SK-N-SH (cell line): Measurements from ENCODE around the gene ZNF148. TPM values are rescaled to one million over a fixed set of nuclear protein-coding genes. Genes with fewer than 3 reads are reported as not detected.

Source experiments
- CTCF ChIA-PET: fragments of 300-600, 350-600 bp; formaldehyde crosslinking; extraction: SDS; loops from one replicate; lab custom pipeline; 2021; lab: Yijun Ruan, JAX
- POLR2A ChIA-PET: fragments of 350-600 bp; sonication (Branson Sonifier 250); formaldehyde crosslinking; extraction: SDS; loops from one replicate; lab custom pipeline; 2020; ENCODE audit warnings: antibody characterized with exemption, inconsistent platforms; lab: Yijun Ruan, JAX
- DNase-seq: peaks from one replicate; pipeline ENCODE4 v3.0.0; 2012
- H2AFZ ChIP-seq: fragments of 200-600 bp; sonication (generic); 2 replicates; pipeline ENCODE4 v1.8.1; 2016; ENCODE audit warnings: antibody characterized with exemption, mild to moderate bottlenecking, low read depth
- H3F3A ChIP-seq: fragments of 200-600 bp; sonication (generic); replicated peaks from 2 replicates; pipeline ENCODE3; 2016; ENCODE audit warnings: antibody characterized with exemption, mild to moderate bottlenecking; ENCODE audit not compliant: insufficient read depth
- H3K27ac ChIP-seq, 2 experiments: fragments of 200-500 bp in 1 of 2; fragments of 200-600 bp in 1 of 2; sonication (Bioruptor generic) in 1 of 2; sonication (generic), shearing (Covaris generic) in 1 of 2; 2 replicates each; pipeline versions ENCODE4 v1.5.1 to v1.6.1; 2014 to 2016; ENCODE audit warnings: low read depth in 2 of 2, inconsistent platforms in 1 of 2, low read length in 1 of 2, mild to moderate bottlenecking in 1 of 2, mixed read lengths in 1 of 2
- H3K27me3 ChIP-seq: fragments of 200-600 bp; sonication (generic), shearing (Covaris generic); 2 replicates; pipeline ENCODE4 v1.6.1; 2016; ENCODE audit warnings: mixed run types; ENCODE audit not compliant: insufficient read depth
- H3K36me3 ChIP-seq, 2 experiments: fragments of 200-500 bp in 1 of 2; fragments of 200-600 bp in 1 of 2; sonication (Bioruptor generic) in 1 of 2; sonication (generic) in 1 of 2; replicated peaks in 1 of 2; 2 replicates each; pipeline versions ENCODE3 to v1.5.1; 2014 to 2016; ENCODE audit warnings: low read length in 1 of 2, mild to moderate bottlenecking in 1 of 2; ENCODE audit not compliant: insufficient read depth in 2 of 2, control insufficient read depth in 1 of 2
- H3K4me1 ChIP-seq, 2 experiments: fragments of 200-500 bp in 1 of 2; fragments of 200-600 bp in 1 of 2; sonication (Bioruptor generic) in 1 of 2; sonication (generic), shearing (Covaris generic) in 1 of 2; 2 replicates each; pipeline versions ENCODE4 v1.5.1 to v1.6.1; 2014 to 2016; ENCODE audit warnings: low read depth in 1 of 2, low read length in 1 of 2, mixed run types in 1 of 2; ENCODE audit not compliant: insufficient read depth in 2 of 2, control insufficient read depth in 1 of 2
- H3K4me2 ChIP-seq: fragments of 200-600 bp; sonication (generic), shearing (Covaris generic); 2 replicates; pipeline ENCODE4 v1.6.1; 2017; ENCODE audit warnings: mixed run types
- H3K4me3 ChIP-seq, 2 experiments: fragments of 200-500 bp in 1 of 2; fragments of 200-600 bp in 1 of 2; sonication (Bioruptor generic) in 1 of 2; sonication (generic), shearing (Covaris generic) in 1 of 2; 2 replicates each; pipeline versions ENCODE4 v1.5.1 to v1.8.1; 2014 to 2016; ENCODE audit warnings: low read depth in 2 of 2, inconsistent platforms in 1 of 2, low read length in 1 of 2, mild to moderate bottlenecking in 1 of 2, mixed read lengths in 1 of 2, moderate library complexity in 1 of 2
- H3K79me2 ChIP-seq: fragments of 200-600 bp; sonication (generic); 2 replicates; pipeline ENCODE4 v1.8.1; 2017; ENCODE audit warnings: mild to moderate bottlenecking; ENCODE audit not compliant: insufficient read depth
- H3K9ac ChIP-seq: fragments of 200-600 bp; sonication (generic); 2 replicates; pipeline ENCODE4 v1.6.1; 2017; ENCODE audit warnings: mixed run types
- H3K9me2 ChIP-seq: fragments of 200-600 bp; sonication (generic); 2 replicates; pipeline ENCODE4 v1.6.1; 2017; ENCODE audit warnings: mixed run types
- H3K9me3 ChIP-seq: fragments of 200-600 bp; sonication (generic); 2 replicates; pipeline ENCODE4 v1.6.1; 2017; ENCODE audit warnings: mixed run types, mild to moderate bottlenecking, moderate library complexity
- H4K20me1 ChIP-seq: fragments of 200-600 bp; sonication (generic); 2 replicates; pipeline ENCODE4 v1.6.1; 2017; ENCODE audit warnings: mild to moderate bottlenecking, mixed run types; ENCODE audit not compliant: insufficient read depth
- ELF1 ChIP-seq: IDR thresholded peaks from 2 replicates; pipeline ENCODE4 v1.4.0; 2012
- EP300 ChIP-seq, 2 experiments: IDR thresholded peaks; 2 replicates each; pipeline versions ENCODE4 v1.4.0 to v1.6.1; 2012; ENCODE audit warnings: borderline replicate concordance in 1 of 2, low read depth in 1 of 2, low read length in 1 of 2
- GABPA ChIP-seq: IDR thresholded peaks from 2 replicates; pipeline ENCODE4 v1.4.0; 2012; ENCODE audit warnings: low read depth, mild to moderate bottlenecking
- GATA2 ChIP-seq: sonication (generic); formaldehyde crosslinking; IDR thresholded peaks from 2 replicates; pipeline ENCODE4 v1.5.0; 2020; ENCODE audit warnings: mild to moderate bottlenecking, missing genetic modification reagents
- JUND ChIP-seq: IDR thresholded peaks from 2 replicates; pipeline ENCODE4 v1.4.0; 2012
- MAX ChIP-seq: IDR thresholded peaks from 2 replicates; pipeline ENCODE4 v1.4.0; 2012; ENCODE audit warnings: low read depth
- POLR2AphosphoS5 ChIP-seq: IDR thresholded peaks from 2 replicates; pipeline ENCODE4 v1.6.1; 2012; ENCODE audit warnings: low read depth, low read length
- RAD21 ChIP-seq: IDR thresholded peaks from 2 replicates; pipeline ENCODE4 v1.6.1; 2012; ENCODE audit warnings: mild to moderate bottlenecking, low read length
- RCOR1 ChIP-seq: fragments of 150-350 bp; IDR thresholded peaks from 2 replicates; pipeline ENCODE4 v1.6.1; 2017; ENCODE audit warnings: antibody characterized with exemption, low read length
- REST ChIP-seq: IDR thresholded peaks from 2 replicates; pipeline ENCODE4 v1.6.1; 2012; ENCODE audit warnings: mild to moderate bottlenecking, low read depth, low read length, moderate library complexity
- RFX5 ChIP-seq: IDR thresholded peaks from 2 replicates; pipeline ENCODE4 v1.6.1; 2012; ENCODE audit warnings: mild to moderate bottlenecking, improper control_type of control experiment, low read length
- TCF12 ChIP-seq: IDR thresholded peaks from 2 replicates; pipeline ENCODE4 v1.4.0; 2012
- WGBS: methylation state at CpG from one replicate; pipeline ENCODE4 v1.1.6; 2017; ENCODE audit warnings: low lambda C conversion rate; 5-methylcytosine and 5-hydroxymethylcytosine counted together
- polyA plus RNA-seq, 3 experiments: library from polyadenylated mRNA; depleted of rRNA; stranded (reverse); fragments of >200 nt; gene quantifications; 2 replicates each; pipeline ENCODE4 v1.2.3, GENCODE V29; 2012
- TF ChIP-seq, protein P1 (sequence below): IDR thresholded peaks from 2 replicates; pipeline ENCODE4 v1.4.0; 2012; ENCODE audit warnings: low read depth, borderline replicate concordance
- TF ChIP-seq, protein P2 (sequence below): IDR thresholded peaks from 2 replicates; pipeline ENCODE4 v1.4.0; 2012; ENCODE audit warnings: low read depth, borderline replicate concordance

The ZNF148 gene
- polyA plus RNA-seq, 1 of the 3 experiments (the other 2 are of a cell fraction): 5.1 TPM

- TF ChIP-seq REST (no peak), RAD21 (no peak), JUND (no peak), GABPA (no peak), EP300 (IDR thresholded peaks at IDR 0.05; ENCODE audit: borderline replicate concordance in 1 of 2, low read depth in 1 of 2, low read length in 1 of 2) (no peak), GATA2 (CRISPR knock-in tag) (no peak), RCOR1 (no peak), ELF1 (no peak)
Observed at GRCh38 chr3:125325746-125326145, 49.4 kb downstream of the ZNF148 start (continued).

DNA sequence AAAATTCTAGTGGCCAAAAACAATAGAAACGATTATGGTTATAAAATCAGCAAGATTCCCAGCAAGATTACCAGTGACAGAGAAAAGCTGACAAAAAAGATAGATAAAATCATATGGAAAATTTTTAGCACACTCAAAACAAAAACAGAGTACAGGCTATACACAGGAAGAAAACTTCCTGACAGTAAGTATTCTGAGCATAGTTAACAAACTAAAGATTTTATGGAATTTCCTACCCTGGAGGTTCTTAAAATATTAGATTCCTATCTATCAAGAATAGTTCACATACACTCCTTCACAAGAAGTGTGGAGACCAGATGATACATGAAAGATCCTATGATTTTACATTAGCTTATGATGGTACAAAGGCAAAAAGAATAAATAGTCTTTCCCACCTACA, 50.8 kb downstream of the ZNF148 start:
- Histone ChIP-seq H3K9me2 (no peaks in the 10 kb centered on the region), H3K79me2 (peaks cover 53% of the 10 kb centered on the region), H3K36me3 (peaks cover 40 to 66% of the 10 kb centered on the region in 2 experiments), H3K27me3 (no peaks in the 10 kb centered on the region), H3K4me2 (no peak overlapping the region), H3K4me3 (no peak overlapping the region), H2AFZ (no peak overlapping the region), H3K9ac (no peak overlapping the region), H4K20me1 (no peaks in the 10 kb centered on the region), H3K27ac (peak overlapping the region; percentile 50 to 75; a peak in 3 of 4 replicates), H3K4me1 (peaks cover 14 to 26% of the 10 kb centered on the region in 2 experiments; a peak in 3 of 4 replicates), H3K9me3 (peaks cover 4% of the 10 kb centered on the region; the same call in 1 of the 2 replicates), H3F3A (peaks cover 33% of the 10 kb centered on the region)
- POLR2A ChIA-PET: no interaction called here
- 17% methylated on average over 1 of the region's 1 CpG for WGBS
- DNase-seq: no peak
- CTCF ChIA-PET: no interaction called here
- TF ChIP-seq TCF12 (peak; percentile 20; the same call in 1 of the 2 replicates), POLR2AphosphoS5 (no peak), GABPA (no peak), RFX5 (no peak), MAX (no peak)
- TF ChIP-seq, protein P1, sequence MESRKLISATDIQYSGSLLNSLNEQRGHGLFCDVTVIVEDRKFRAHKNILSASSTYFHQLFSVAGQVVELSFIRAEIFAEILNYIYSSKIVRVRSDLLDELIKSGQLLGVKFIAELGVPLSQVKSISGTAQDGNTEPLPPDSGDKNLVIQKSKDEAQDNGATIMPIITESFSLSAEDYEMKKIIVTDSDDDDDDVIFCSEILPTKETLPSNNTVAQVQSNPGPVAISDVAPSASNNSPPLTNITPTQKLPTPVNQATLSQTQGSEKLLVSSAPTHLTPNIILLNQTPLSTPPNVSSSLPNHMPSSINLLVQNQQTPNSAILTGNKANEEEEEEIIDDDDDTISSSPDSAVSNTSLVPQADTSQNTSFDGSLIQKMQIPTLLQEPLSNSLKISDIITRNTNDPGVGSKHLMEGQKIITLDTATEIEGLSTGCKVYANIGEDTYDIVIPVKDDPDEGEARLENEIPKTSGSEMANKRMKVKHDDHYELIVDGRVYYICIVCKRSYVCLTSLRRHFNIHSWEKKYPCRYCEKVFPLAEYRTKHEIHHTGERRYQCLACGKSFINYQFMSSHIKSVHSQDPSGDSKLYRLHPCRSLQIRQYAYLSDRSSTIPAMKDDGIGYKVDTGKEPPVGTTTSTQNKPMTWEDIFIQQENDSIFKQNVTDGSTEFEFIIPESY: no peak
- TF ChIP-seq, protein P2, sequence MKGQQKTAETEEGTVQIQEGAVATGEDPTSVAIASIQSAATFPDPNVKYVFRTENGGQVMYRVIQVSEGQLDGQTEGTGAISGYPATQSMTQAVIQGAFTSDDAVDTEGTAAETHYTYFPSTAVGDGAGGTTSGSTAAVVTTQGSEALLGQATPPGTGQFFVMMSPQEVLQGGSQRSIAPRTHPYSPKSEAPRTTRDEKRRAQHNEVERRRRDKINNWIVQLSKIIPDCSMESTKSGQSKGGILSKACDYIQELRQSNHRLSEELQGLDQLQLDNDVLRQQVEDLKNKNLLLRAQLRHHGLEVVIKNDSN: no peak
